HG03571 (cell line): Measurements from ENCODE around the gene CTAGE4.
"Not testable (repeated sequence)": the region's sequence is repeated elsewhere in the genome, so short reads cannot be mapped to it uniquely, and the experiment has no call there.

ENCODE experiments used
- ATAC-seq: cut with Tn5 transposase; IDR thresholded peaks from one replicate; pipeline ENCODE4 v1.9.1; 2021; ENCODE audit not compliant: unreplicated experiment

The CTAGE4 gene, protein sequence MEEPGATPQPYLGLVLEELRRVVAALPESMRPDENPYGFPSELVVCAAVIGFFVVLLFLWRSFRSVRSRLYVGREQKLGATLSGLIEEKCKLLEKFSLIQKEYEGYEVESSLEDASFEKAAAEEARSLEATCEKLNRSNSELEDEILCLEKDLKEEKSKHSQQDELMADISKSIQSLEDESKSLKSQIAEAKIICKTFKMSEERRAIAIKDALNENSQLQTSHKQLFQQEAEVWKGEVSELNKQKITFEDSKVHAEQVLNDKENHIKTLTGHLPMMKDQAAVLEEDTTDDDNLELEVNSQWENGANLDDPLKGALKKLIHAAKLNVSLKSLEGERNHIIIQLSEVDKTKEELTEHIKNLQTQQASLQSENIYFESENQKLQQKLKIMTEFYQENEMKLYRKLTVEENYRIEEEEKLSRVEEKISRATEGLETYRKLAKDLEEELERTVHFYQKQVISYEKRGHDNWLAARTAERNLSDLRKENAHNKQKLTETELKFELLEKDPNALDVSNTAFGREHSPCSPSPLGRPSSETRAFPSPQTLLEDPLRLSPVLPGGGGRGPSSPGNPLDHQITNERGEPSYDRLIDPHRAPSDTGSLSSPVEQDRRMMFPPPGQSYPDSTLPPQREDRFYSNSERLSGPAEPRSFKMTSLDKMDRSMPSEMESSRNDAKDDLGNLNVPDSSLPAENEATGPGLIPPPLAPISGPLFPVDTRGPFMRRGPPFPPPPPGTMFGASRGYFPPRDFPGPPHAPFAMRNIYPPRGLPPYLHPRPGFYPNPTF

DNA sequence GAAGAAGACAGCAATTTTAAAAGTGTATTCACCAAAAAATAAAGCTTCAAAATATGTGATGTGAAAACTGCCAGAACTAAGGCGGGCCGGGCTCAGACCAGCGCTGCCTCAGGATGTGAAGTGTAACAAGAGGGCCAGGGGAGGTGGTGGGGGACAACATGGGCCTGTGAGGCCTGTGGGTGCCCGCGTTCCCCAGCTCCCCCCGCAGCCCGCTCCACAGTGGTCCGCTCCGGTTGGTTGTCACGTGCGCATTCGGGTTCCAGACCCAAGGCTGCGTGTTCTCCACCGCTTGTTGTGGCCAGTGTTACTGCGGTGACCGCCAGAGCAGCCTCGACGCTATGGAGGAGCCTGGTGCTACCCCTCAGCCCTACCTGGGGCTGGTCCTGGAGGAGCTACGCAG is at the start of gene CTAGE4:
CTAGE4 (plus strand) TSS at position 301 of the 400 bp plus-strand sequence; CDS start at position 339, 38 bp downstream.
- ATAC-seq: not testable (repeated sequence)

DNA sequence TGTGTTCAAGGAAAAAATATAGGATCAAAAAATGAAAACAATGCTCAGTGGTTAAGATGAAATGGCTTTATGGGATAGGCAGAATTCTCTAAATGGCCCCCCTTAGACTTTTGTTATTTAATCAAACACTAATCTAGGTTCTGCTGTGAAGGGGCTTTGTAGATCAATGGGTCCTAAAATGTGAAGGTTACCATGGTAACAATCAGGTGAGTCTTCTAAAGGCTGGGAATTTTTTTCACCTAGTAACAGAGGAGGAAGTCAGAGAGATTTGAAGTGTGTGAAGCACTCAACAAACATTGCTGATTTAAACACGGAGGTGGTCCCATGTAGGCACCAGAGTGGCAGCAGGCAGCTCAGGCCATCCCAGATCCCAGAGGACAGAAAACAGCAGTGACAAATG is 49.1 kb upstream of the CTAGE4 start:
- no peak for ATAC-seq

DNA sequence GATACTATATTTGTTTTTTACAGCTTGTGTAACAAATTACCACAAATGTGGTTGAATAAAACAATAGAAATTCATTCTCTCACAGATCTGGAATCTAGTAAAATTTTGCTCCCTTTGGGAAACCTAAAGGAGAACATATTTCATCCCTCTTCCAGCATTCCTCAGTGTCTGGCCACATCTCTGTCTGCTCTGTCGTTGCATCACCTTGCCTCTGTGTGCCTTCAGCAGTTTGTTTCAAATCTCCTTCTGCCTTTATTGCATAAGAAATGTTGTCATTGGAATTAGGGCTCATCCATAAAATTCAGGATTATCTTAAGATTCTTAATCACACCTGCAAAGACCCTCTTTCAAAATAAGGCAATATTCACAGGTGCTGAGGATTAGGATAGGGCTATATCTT is 45.8 kb upstream of the CTAGE4 start:
- no peak for ATAC-seq

DNA sequence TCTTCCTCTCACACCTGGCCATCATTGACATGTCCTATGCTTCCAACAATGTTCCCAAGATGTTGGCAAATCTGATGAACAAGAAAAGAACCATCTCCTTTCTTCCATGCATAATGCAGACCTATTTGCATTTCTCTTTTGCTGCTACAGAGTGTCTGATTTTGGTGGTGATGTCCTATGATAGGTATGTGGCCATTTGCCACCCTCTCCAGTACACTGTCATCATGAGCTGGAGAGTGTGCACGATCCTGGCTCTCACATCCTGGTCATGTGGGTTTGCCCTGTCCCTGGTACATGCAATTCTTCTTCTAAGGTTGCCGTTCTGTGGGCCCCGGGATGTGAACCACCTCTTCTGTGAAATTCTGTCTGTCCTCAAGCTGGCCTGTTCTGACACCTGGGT is 41.1 kb upstream of the CTAGE4 start:
- no peak for ATAC-seq

DNA sequence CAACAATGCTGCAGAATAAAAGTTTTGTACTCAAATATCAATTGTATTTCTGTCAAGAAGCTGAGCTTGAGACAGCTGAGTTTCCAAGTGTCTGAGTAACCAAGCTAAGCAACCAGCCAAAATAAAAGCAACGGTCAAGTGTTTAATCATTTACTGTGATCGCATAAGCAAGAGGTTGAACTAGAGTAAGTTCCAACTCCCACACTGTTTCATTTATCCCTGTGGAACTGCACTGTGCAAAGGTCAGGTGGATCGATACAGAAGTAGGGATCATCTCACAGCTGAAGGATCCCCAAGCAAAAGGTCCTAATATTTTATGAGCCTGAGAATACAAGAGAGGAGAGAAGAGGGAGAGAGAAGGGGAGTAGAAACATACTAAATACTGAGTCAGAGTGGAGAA is 38.8 kb upstream of the CTAGE4 start:
- no peak for ATAC-seq

DNA sequence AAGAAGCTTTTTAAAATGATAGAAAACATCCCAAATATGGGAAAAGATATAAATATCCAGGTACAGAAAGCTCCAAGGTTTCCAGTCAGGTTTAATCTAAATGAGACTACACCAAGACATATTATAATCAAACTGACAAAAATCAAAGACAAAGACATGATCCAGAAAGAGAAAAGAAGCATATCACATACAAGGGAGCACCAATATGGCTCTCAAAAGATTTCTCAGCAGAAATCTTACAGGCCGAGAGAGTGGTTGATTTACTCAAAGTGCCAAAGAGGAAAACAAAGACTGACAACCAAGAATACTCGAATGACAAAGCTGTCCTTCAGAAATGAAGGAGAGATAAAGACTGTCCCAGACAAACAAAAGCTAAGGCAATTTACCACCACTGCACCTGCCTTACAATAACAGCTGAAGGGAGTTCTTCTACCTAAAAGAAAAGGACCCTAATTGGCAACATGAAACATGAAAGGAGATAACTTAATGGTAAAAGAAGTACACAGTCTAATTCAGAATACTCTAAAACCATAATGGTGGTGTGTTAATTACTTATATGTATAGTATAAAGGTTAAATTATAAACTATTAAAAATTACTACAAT is 34.9 kb upstream of the CTAGE4 start:
- no peak for ATAC-seq

DNA sequence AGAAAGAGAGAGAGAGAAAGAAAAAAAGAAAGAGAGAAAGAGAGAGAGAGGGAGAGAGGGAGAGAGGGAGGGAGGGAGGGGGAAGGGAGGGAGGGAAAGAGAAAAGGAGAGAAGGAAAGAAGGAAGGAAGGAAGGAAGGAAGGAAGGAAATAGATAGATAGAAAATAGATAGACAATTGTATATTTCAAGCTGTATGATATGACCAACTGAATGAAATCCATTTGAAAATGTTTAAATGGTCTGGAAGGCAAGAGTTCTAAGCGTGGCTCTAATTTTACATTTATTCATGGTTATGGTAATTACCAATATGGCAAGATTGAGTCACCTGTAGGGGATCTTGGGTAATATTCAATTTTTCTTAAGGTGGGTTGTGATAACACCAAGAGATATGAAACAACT is 24.4 kb upstream of the CTAGE4 start:
- no peak for ATAC-seq

DNA sequence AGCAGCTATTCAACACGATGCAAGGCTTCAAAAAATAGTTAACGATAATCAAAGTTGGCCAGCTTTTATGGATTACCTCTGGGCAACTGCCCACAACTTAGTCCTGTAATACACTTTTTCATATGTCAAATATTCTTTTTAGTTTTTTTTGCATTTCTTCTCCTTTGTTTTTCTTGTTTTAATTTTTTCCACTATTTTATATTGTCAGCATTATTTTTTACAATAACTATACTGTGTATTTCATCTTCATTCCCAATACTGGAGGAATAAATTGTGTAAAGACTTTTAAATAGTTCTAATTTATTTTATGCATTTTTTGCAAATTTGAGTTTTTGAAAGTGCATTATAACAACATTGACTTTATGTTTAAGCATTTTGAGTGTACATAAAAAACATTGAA is 18.5 kb upstream of the CTAGE4 start:
- no peak for ATAC-seq

DNA sequence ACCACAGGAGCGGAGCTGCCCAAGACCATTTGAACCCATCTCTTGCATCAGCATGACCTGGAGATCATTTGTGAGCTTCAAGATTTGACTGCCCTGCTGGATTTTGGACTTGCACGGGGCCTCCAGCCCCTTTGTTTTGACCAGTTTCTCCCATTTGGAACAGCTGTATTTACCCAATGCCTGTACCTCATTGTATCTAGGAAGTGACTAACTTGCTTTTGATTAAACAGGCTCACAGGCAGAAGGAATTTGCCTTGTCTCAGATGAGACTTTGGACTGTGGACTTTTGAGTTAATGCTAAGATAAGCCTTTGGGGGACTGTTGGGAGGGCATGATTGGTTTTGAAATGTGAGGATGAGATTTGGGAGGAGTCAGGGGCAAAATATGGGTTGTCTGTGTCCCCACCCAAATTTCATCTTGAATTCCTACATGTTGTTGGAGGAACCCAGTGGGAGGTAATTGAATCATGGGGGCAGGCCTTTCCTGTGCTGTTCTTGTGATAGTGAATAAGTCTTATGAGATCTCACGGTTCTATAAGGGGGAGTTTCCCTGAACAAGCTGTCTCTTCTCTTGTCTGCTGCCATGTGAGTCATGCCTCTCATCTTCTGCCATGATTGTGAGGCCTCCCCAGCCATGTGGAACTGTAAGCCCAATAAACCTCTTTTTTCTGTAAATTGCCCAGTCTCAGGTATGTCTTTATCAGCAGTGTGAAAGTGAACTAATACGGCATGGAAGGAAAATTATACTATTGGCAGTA is 11.5 kb upstream of the CTAGE4 start:
- not testable (repeated sequence) for ATAC-seq

DNA sequence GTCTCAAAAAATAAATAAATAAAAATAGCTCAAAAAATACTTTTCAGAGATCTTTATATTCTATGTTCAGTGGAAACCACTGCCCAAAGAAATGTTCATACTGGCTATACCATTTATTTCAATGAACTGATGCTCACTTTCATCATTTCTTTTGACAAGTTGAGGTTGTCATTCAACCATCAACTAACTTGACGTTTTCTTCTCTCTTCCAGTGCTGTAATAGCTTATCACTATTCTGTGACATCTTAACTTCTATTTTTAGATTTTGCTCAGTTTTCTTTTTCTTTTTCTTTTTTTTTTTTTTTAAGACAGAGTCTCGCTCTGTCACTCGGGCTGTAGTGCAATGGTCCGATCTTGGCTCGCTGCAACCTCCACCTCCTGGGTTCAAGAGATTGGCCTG is 8.7 kb upstream of the CTAGE4 start:
- no peak for ATAC-seq

DNA sequence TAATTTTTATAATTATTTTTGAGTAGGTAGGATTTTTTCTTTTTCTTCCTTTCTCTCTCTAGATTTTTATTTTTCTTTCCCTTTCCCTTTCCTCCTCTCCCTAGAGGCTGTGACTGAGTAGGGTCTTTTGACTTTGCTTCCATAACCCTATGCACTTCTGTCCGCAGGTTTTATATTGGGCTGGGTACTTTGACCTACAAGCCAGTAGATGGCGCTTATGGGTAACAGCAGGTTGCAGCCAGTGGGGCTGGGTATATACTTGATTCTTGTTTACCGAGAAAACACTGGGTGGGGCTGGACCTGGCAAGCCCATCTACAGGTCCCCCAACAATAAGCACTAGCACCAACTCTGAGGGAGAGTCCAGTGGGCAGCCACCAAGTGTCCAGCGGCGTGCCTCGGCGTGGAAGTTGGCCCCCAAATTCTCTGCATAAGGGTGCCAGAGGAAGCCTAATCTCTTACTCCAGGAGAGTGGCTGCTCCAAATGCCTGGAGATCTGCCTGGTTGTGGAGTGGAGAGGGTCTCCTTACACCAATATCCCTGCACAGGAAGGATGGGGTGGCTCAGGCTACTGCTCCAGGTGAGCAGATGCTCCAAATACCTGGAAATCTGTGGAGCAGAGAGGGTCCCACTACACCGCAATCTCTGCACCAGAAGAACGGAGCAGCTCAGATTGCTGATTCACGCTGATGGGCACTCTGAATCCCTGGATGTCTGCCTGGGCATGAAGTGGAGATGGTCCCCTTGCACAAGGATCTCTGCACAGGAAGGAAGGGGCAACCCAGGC is 4.7 kb upstream of the CTAGE4 start:
- peak; percentile 91 for ATAC-seq

DNA sequence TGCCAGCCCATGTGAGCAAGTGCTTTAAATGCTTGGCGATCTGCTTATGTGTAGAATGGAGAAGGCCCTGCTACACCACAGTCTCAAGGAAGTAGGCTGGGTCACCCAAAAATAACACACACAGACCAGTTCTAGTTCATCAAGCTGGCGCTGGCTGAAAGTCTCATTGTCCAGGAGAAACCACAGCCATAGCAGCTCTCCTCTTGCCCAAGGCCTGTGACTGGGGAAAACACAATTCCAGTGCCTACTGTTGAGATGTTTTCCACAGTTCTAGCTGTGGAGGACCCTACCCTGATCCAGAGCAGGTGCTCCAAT is 4.1 kb upstream of the CTAGE4 start:
- not testable (repeated sequence) for ATAC-seq

DNA sequence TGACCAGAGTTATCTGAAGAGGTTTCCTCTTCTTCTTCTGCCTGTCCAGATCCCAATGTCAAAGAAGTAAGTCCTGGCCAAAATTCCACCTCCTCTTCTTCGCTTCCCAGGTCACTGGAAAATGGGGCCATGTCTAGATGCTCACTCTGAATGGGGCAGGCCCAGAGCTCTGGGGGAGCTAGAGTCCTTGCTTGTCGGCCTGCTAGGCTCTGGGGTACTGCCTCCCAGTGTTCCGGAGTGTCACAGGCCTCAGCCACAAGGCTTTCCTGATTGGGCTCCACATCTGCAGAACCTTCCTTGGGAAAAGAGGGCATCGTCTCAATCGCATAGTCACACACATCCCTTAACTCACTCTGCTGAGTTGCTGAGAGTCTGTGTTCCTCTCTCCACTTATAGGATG is 4.6 kb downstream of the CTAGE4 start:
- ATAC-seq: not testable (repeated sequence)

DNA sequence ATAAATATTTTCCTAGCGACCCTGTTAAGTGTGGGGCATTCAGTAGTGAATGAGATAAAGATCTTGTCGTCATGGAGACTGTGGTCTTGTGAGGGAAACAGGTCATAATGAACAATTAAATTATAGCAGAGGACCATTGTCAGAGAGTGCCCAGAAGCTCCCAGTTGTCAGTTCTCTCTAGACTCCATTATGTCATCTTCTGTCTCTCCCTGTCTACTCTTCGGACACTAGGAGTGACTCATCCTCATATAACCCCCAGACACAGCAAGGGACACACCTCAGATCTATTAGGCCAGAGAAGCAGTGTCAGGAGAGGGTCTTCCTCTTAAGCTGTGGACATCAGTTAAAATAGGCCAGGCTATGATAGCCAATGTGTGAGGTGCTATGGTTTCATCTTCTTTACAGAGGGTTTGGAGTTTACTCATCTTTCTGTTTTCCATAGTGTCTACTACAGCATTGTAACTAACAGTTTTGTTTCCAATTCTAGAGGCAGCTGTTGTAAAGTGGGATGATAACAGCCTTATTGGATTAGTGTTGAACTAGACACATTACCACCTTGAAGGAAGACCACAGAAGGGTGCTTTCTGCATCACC is 5.4 kb downstream of the CTAGE4 start:
- ATAC-seq: not testable (repeated sequence)

DNA sequence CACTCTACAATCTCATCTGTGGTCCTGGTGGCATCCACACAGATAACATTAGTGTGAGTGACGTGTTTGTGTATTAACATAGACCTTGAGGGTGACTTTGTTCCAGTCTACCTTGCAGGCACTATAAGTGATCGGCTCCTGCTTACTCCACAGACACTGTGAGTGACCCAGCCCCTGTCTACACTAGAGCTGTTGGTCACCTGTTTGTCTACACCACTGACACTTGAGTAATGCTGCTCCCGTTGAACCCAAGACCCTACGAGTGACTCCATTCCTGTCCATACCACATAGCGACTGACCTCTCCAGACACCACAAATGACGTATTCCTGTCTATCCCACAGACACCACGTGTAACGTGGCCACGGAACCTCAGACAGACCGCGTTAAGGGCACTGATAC is 10.5 kb downstream of the CTAGE4 start:
- not testable (repeated sequence) for ATAC-seq

DNA sequence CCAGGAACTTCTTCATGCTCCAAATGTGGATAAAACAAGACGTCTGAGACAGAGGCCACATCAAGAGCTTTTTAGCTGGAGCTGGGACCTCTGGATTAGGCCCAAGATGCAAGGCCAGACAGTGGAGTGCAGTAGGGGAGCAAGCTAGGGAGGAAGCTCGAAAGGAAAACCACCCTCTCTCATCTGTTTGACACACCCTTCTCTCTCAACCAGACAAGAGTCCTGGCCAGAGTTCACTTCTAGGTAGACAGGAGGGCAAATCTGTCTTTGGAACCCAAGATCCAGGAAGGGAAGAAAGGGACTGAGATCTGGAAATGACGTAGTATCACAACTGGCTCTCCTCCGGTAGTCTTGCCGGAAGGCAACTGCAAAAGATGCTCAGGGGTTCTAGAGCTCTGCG is 11.2 kb downstream of the CTAGE4 start:
- ATAC-seq: not testable (repeated sequence)

DNA sequence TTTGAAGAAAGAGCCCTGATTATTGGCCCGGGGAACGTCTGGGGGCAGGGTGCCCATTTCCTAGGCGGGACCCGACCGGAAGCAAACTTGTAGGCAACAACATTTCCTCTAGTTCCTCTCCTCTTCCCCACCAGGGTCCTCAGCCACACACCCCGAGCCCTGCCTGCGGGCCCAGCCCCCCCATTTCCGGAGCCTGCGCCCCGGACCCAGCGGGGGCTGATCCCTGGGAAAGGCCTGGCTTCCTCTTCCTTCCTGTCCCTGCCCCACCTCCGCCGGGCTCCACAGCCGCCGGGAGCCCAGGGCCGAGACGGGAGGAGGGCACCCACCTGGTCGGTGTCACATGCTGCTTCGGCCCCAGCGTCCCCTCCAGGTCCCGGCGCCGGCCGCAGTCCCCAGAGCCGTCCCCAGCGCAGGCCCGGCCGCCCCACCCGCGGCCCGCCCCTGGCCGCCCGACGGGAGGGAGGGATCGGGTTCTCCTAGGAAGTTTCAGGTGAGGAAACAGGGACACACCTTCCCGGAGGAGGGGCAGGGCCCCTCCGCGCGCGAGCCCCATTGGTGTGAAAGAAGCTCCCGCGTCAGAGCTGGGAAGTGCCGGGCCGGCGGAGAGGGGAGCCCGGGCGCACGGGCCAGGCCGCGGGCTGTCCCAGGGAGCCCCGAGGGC is 12.1 kb downstream of the CTAGE4 start, which contains the start of gene ARHGEF35:
ARHGEF35 (minus strand) TSS at position 622 of the 661 bp plus-strand sequence. CDS start 7,450 bp downstream, outside the sequence.
- ATAC-seq: peak; percentile 72

DNA sequence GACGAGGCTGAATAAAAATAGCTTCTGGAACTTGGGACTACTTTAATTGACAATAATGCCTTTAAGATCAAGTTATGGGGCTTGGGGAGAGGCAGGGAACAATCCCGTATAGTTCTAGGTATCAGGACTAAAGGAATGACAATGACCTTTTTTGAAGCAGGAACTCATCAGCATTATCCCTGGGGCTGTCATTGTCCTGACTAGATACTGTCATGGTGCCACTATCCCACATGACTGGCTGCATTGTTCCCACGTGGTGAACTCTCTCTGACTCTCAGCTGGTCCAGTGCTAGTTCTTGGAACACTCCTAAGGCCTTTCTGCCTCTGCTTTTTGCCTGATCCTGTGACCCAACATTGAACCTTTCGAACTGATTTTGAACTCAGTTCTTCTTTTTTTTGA is 15.7 kb downstream of the CTAGE4 start:
- not testable (repeated sequence) for ATAC-seq

DNA sequence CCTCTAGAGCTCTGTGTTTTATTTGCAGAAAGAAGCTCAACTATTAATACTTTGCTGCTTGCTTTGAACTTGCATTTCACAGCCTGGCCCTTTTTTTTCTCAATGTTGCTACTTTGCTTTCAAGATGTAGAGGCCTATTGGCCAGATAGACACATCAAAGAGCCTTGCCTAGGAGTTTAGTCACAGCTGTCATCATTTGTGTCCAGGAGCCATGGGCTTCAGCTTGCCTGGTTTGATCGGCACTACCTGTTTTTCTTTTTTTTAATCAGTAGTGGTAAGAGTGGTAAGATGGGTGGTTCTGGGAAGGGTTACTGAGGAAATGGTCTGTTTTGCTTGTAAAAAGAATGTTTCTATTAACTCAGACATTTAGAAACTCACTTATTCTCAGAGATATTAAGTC is 18.7 kb downstream of the CTAGE4 start:
- ATAC-seq: not testable (repeated sequence)
